Stimulated activated CD4-positive, alpha-beta T cell treated with anti-CD3 and anti-CD28 coated beads, Interleukin-1b, Interleukin-23, amount 100 ng/mL, for 48 hours (primary cell): ENCODE results near the gene CHODL.

Experiments
- DNase-seq: peaks from one replicate; pipeline ENCODE4 v3.0.0-alpha.2; 2020

Gene CHODL

GRCh38 chr21:18298228-18298627 lies 53.6 kb downstream of the CHODL start:
- DNase-seq = no peak
